Activated CD8-positive, alpha-beta memory T cell treated with anti-CD3 and anti-CD28 coated beads for 24 hours (primary cell): ENCODE measurements around the gene USP12.
"Not testable (repeated sequence)": the region's sequence is repeated elsewhere in the genome, so short reads cannot be mapped to it uniquely, and the experiment has no call there.

Experiments used
- DNase-seq: peaks from one replicate; pipeline ENCODE4 v3.0.0-alpha.2; 2020

The USP12 gene

DNA sequence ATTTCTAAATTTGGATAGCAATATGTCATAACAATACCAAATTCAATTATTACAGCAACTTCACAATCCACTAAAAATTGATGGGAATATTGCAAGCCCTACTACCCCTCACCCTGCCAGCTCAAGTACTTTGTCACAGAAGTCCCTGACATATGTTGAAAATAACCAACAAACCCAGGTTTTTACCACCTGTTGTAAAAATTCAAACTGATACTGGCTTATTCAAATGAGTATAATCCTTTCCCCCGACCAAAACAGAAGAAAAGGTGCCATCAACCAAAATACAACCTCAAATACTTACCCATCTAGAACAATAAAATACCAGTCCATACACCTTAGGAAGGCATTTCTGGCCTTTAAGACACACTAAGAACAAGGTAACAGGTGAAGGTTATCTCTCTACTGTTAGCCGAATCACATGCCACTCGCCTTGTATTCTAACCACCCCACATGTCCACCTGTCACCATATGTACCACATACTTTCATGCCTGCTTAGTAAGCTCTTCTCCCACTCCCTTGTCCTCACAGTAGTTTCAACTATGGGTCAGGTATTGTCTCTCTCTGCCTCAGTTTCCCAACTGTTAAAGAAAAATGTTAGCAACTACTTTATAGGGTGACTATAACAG is 53.1 kb downstream of the USP12 start:
- DNase-seq: no peak

- no peak for DNase-seq
These were observed 53.7 kb downstream of the USP12 start for GRCh38 chr13:27117952-27118351.

- no peak for DNase-seq
These were observed 54.5 kb downstream of the USP12 start for GRCh38 chr13:27117158-27117557.

- DNase-seq: no peak
These were observed 58.2 kb downstream of the USP12 start for GRCh38 chr13:27113436-27113835.

DNA sequence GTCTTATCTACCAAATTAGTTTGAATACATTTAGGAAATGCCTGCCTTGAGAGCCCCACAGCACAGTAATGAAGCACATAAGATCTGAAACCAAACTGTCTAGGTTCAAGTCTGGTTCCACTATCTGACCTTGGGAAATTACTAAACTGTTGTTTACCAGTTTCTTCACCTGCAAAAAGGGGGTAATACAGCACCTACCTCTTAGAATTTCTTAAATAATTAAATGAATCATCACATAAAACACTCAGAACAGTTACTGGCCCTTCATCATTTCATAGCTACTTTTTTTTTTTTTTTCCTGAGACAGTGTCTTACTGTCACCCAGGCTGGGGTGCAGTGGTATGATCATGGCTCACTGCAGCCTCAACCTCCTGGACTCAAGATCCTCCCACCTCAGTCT is 59.6 kb downstream of the USP12 start:
- DNase-seq: no peak

- DNase-seq: no peak
These were observed 61.4 kb downstream of the USP12 start for GRCh38 chr13:27110056-27110746.

DNA sequence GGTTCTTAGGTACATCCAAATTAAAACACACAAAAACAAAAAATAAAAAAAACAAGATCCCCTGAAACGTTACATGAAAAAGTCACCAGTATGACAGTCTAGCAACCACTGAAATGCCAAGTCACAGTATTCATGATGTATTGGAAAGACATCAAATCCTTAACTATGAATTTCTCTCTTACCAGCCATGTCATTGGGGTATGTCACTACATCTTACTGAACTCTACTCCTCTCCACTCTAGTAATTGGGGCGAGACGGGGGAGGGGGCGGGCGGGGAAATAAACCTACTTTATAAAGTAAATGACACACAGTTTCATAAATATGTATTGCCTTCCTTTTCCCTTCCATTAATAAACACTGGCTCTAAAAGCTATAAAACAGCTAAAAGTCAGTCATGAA is 65.5 kb downstream of the USP12 start:
- no peak for DNase-seq

- DNase-seq: no peak
These were observed 67.0 kb downstream of the USP12 start for GRCh38 chr13:27104606-27105005.

DNA sequence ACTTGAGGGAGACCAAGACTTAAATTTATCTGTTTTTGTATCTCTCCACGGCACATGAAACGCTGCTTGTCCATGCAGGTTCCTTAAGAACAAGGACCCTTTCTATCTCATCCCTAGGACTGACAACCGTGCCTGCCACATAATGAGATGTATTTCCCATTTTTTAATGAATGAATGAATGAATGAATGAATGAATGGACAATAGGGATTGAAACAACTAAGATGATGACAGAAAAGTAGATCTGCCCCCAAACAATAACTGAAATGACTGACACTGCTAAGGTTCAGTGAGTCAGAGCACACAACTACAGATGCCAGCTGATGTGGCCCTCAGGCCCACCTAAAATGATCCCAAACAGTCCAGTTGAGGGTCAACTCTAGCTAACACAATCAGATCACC is 69.8 kb downstream of the USP12 start:
- no peak for DNase-seq

DNA sequence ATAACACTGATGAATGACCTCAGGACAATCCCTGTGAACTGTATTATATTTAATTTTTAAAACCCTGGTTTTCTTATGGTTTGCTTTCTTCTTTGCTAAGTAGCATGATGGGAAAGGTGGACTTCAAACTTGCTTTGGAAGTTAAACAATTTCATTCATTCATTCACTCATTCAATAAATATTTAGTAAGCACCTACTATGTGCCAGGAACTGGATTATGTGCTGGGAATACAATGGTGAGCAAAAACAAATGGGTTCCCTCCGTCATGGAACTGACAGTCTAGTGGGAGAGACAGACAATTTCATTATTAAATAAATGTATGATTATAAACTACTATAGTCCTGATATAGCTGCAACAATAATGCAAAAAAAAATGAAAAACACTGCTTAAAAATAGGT is 70.3 kb downstream of the USP12 start:
- no peak for DNase-seq

DNA sequence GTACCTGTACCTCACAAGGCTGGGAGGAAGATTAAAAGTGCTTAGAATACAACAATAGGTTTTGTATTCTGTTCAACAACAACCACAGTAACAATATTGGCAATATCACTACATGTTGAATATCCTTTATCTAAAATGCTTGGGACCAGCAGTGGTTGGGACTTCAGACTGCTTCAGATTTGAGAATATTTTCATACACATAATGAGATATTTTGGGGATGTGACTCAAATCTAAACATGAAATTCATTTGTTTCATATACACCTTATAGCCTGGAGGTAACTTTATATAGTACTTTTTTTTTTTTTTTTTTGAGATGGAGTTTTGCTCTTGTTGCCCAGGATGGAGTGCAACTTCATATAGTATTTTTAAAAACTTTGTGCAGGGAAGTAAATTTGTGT is 73.9 kb downstream of the USP12 start:
- DNase-seq: no peak

DNA sequence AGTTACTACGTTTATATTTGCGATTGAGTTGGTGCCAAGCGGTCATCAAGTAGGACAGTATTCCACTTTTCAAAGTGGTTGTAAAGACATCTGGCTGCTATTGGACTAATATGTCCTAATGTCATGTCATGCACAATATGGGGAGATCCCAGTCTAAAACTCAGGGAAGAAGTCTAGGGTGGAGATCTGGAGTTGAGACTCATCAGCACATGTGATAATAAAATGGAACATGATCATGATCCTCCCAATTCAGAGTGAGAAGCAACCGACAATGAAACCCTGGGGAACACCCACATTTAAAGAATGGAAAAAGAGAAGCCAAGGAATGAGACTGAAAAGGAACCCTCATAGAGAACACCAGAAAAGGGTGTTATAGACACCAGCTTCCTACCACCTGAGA is 80.2 kb downstream of the USP12 start:
- DNase-seq: no peak

DNA sequence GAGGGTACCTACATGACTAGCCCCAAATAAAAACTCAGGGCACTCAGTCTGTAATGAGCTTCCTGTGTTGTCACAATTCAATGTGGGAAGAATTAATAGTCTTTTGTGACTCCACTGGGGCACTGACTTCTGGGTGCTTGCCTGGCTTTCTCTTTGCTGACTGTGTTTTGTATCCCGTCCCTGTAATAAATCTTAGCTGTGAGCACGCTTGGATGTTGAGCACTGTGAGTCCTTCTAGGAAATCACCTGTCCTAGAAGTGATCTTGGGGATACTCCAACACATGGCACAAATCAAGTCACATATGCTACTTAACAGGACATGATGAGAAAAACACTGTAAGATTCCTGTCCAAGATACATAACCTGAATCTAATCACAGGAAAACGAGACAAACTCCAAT is 83.0 kb downstream of the USP12 start:
- DNase-seq: no peak

GRCh38 chr13:27086599-27087265 is 84.9 kb downstream of the USP12 start:
- DNase-seq: no peak

DNA sequence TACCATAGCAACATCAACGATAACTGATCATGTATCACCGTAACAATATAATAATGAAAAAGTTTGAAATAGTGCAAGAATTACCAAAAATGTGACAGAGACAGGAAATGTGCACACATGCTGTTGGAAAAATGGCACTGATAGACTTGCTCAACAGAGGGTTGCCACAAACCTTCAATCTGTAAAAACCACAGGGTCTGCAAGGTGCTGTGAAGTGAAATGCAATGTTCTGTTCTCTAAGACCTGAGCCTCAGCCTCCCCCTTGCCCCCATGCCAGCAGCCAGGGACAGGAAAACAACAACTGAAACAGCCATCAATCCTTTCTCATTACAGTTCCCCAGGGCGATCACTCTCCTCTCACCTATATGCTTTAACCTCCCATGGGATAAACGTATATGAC is 88.4 kb downstream of the USP12 start:
- no peak for DNase-seq

GRCh38 chr13:27081893-27082679 is 89.5 kb downstream of the USP12 start:
- no peak for DNase-seq

- DNase-seq: no peak
These were observed 91.3 kb downstream of the USP12 start for GRCh38 chr13:27080018-27080948.

- DNase-seq: no peak
These were observed 92.1 kb downstream of the USP12 start for GRCh38 chr13:27079421-27079958.

- DNase-seq: no peak
These were observed 94.2 kb downstream of the USP12 start for GRCh38 chr13:27077451-27077850.

GRCh38 chr13:27076421-27076820 is 95.2 kb downstream of the USP12 start:
- no peak for DNase-seq

DNA sequence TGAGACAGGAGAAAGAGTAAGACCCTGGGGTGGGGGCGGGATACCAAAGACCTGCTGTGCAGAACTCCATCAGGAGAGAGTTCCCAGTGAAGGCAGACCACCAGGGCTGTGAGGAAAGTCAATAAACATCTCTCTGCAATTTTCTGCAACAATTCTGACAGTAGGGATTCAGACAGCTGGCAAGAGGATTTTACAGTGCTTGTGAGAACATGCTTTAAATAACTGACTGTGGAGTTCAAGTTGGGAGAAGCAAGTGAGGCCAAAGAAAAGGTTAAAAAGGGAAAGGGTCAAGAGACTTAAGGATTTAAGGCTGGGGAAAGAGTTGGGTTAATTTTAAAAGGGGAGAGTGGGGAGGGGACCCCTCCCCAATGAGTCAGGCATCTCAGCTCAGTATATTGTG is 98.4 kb downstream of the USP12 start:
- no peak for DNase-seq

DNA sequence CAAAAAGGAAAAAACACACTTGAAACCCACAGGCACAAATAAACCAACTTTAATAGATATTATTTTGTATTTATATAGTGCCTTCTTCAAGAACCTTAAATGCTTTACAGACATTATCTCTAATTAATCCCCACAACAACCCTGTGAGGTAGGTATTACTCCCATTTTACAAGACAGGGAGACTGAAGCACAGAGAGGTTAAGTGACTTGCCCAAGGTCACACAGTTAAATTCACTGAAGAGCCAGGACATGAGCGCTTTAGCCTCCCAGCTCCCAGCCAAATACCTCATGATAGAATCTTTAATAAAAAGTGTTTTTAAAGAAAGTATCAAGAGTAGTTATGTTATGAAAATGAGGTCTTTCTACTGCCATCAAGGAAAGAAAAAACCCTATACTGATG is 105.5 kb downstream of the USP12 start:
- not testable (repeated sequence) for DNase-seq
